ENCODE data around the gene DENND6B.

DNA sequence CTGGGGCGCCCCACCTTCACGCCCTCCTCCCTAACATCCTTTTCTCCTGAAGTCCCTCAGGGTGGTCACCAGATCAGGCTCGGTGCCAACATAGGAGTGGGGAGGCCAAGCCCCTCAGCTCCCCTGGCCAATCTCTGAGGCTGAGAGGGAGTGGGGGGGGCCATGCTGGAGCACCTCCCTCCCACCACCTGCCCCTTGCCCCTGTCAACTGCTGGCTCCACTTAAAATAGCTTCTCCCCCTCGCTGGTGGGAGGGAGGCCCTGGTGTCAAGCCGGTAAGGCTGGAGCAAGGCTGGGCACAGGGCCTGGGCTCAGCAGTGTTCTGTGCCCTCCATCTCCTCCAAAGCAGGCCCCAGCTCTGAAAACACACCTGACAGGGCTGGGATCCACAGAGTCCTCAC lies 24.2 kb downstream of the DENND6B start:
- no peak for TF ChIP-seq RAD21 (IDR thresholded peaks at IDR 0.05; ENCODE audit: low read depth)
- TF ChIP-seq, protein P1, sequence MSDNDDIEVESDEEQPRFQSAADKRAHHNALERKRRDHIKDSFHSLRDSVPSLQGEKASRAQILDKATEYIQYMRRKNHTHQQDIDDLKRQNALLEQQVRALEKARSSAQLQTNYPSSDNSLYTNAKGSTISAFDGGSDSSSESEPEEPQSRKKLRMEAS (IDR thresholded peaks at IDR 0.05), result no peak
- TF ChIP-seq, protein P2, sequence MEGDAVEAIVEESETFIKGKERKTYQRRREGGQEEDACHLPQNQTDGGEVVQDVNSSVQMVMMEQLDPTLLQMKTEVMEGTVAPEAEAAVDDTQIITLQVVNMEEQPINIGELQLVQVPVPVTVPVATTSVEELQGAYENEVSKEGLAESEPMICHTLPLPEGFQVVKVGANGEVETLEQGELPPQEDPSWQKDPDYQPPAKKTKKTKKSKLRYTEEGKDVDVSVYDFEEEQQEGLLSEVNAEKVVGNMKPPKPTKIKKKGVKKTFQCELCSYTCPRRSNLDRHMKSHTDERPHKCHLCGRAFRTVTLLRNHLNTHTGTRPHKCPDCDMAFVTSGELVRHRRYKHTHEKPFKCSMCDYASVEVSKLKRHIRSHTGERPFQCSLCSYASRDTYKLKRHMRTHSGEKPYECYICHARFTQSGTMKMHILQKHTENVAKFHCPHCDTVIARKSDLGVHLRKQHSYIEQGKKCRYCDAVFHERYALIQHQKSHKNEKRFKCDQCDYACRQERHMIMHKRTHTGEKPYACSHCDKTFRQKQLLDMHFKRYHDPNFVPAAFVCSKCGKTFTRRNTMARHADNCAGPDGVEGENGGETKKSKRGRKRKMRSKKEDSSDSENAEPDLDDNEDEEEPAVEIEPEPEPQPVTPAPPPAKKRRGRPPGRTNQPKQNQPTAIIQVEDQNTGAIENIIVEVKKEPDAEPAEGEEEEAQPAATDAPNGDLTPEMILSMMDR (IDR thresholded peaks at IDR 0.05 in 2 of 3, conservative IDR thresholded peaks at IDR 0.05 in 1 of 3; ENCODE audit: borderline replicate concordance in 1 of 3, insufficient read depth in 1 of 3, low read depth in 2 of 3, low read length in 2 of 3), result no peak
- TF ChIP-seq POLR2A (IDR thresholded peaks at IDR 0.05; ENCODE audit: borderline replicate concordance, extremely low read depth, insufficient read depth, insufficient read length), result no peak
- TF ChIP-seq YY1 (IDR thresholded peaks at IDR 0.05; ENCODE audit: extremely low read depth, insufficient replicate concordance, low read depth, low read length), result no peak
- TF ChIP-seq SIN3A (IDR thresholded peaks at IDR 0.05; ENCODE audit: low read depth), result no peak
- TF ChIP-seq EZH2 (IDR thresholded peaks at IDR 0.05), result no peak
- TF ChIP-seq EGR1 (IDR thresholded peaks at IDR 0.05; ENCODE audit: low read depth), result no peak
- TF ChIP-seq POLR2AphosphoS5 (IDR thresholded peaks at IDR 0.05; ENCODE audit: low read depth, low read length), result no peak
